ENCODE data around the gene BCAS2. TPM values are rescaled to one million over a fixed set of nuclear protein-coding genes. Genes with fewer than 3 reads are reported as not detected.

BCAS2 gene
- total and polyA plus RNA-seq, 2 donors (not counting 1 experiment from before 2014, with no cell fraction given), result 30.6 to 43.8 TPM

- TF ChIP-seq EZH2 (IDR thresholded peaks at IDR 0.05; ENCODE audit: borderline replicate concordance, insufficient read depth, low read depth, low read length, poor library complexity, severe bottlenecking), result no peak
- TF ChIP-seq, protein P1, sequence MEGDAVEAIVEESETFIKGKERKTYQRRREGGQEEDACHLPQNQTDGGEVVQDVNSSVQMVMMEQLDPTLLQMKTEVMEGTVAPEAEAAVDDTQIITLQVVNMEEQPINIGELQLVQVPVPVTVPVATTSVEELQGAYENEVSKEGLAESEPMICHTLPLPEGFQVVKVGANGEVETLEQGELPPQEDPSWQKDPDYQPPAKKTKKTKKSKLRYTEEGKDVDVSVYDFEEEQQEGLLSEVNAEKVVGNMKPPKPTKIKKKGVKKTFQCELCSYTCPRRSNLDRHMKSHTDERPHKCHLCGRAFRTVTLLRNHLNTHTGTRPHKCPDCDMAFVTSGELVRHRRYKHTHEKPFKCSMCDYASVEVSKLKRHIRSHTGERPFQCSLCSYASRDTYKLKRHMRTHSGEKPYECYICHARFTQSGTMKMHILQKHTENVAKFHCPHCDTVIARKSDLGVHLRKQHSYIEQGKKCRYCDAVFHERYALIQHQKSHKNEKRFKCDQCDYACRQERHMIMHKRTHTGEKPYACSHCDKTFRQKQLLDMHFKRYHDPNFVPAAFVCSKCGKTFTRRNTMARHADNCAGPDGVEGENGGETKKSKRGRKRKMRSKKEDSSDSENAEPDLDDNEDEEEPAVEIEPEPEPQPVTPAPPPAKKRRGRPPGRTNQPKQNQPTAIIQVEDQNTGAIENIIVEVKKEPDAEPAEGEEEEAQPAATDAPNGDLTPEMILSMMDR (IDR thresholded peaks at IDR 0.05), result no peak
- H3K27me3 ChIP-seq (replicated peaks in 1 of 4; ENCODE audit: control extremely low read depth in 1 of 4, control insufficient read depth in 3 of 4, insufficient read depth in 4 of 4, low read length in 3 of 4), result peaks cover 0 to 3% (median 0%) of the 10 kb centered on the region in 4 experiments
- 67% methylated on average over 1 of the region's 1 CpG for WGBS (ENCODE audit: insufficient coverage)
- H3K4me3 ChIP-seq (ENCODE audit: control extremely low read depth in 1 of 5, extremely low read depth in 1 of 5, insufficient read depth in 1 of 5, low read depth in 2 of 5, low read length in 4 of 5), result no peak overlapping the region
- H3K9me3 ChIP-seq (ENCODE audit: control extremely low read depth in 1 of 3, control insufficient read depth in 2 of 3, insufficient read depth in 1 of 3, low read length in 2 of 3), result no peaks in the 10 kb centered on the region
- no peak overlapping the region for H3K4me3 Mint-ChIP-seq
- no peak for DNase-seq
- ChIA-PET CTCF (no interaction called here), POLR2A (no interaction called here)
- no peak overlapping the region for H3K27ac Mint-ChIP-seq
- H3K79me2 ChIP-seq (ENCODE audit: control insufficient read depth, insufficient read depth, low read length), result no peaks in the 10 kb centered on the region
- H3K9ac ChIP-seq (ENCODE audit: low read length), result no peak overlapping the region
- H3K36me3 ChIP-seq (replicated peaks in 1 of 2; ENCODE audit: control extremely low read depth in 1 of 2, control insufficient read depth in 1 of 2, extremely low read depth in 1 of 2, insufficient read depth in 2 of 2, low read length in 1 of 2), result no peaks in the 10 kb centered on the region
- intact Hi-C loops (cut with micrococcal nuclease), result no loop called here
- H3K27me3 Mint-ChIP-seq, result no peaks in the 10 kb centered on the region
- no peak overlapping the region for H3K27ac ChIP-seq (ENCODE audit: low read length in 2 of 2)
- H3K4me1 Mint-ChIP-seq, result no peaks in the 10 kb centered on the region
- no peak for ATAC-seq (ENCODE audit: low read depth)
- no peaks in the 10 kb centered on the region for H3K4me1 ChIP-seq (ENCODE audit: control insufficient read depth in 2 of 2, insufficient read depth in 2 of 2, low read length in 2 of 2)
- H3K9me3 Mint-ChIP-seq (ENCODE audit: insufficient read depth), result no peaks in the 10 kb centered on the region
- no peak overlapping the region for H3K4me2 ChIP-seq (replicated peaks; ENCODE audit: low read depth, low read length, poor library complexity, severe bottlenecking)
- H2AFZ ChIP-seq (ENCODE audit: insufficient read depth, low read depth, low read length, poor library complexity, severe bottlenecking), result no peak overlapping the region
- H4K20me1 ChIP-seq (ENCODE audit: control insufficient read depth, insufficient read depth, low read length, poor library complexity, severe bottlenecking), result no peaks in the 10 kb centered on the region
These were observed 46.0 kb downstream of the BCAS2 start for GRCh38 chr1:114535401-114535800.

DNA sequence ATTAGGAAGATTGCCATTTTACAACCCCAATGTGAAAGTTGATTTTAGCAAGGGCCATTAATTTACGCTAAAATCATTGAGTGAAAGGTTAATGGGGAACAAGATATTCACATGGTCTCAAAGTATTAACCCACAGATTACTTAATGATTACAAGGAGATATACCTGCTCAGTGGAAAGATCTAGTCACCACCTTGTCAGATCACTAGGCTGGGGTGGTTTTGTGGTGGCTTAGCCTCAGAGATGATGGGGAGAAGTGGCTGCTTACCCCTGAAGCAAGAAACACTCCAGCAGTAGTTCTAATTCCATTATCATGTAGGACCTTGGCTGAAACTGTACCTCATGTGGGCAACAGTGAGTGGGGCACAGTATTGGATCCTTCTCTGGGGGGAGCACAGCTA, 50.3 kb downstream of the BCAS2 start:
- POLR2A ChIA-PET, result no interaction called here
- no peak overlapping the region for H3K27ac ChIP-seq (ENCODE audit: low read length in 2 of 2)
- H3K79me2 ChIP-seq (ENCODE audit: control insufficient read depth, insufficient read depth, low read length), result no peaks in the 10 kb centered on the region
- Mint-ChIP-seq H3K27ac (no peak overlapping the region), H3K4me1 (no peaks in the 10 kb centered on the region), H3K27me3 (no peaks in the 10 kb centered on the region), H3K9me3 (ENCODE audit: insufficient read depth) (no peaks in the 10 kb centered on the region), H3K4me3 (no peak overlapping the region)
- no peaks in the 10 kb centered on the region for H3K9me3 ChIP-seq (ENCODE audit: control extremely low read depth in 1 of 3, control insufficient read depth in 2 of 3, insufficient read depth in 1 of 3, low read length in 2 of 3)
- no peaks in the 10 kb centered on the region for H4K20me1 ChIP-seq (ENCODE audit: control insufficient read depth, insufficient read depth, low read length, poor library complexity, severe bottlenecking)
- no peak for DNase-seq
- H3K36me3 ChIP-seq (replicated peaks in 1 of 2; ENCODE audit: control extremely low read depth in 1 of 2, control insufficient read depth in 1 of 2, extremely low read depth in 1 of 2, insufficient read depth in 2 of 2, low read length in 1 of 2), result no peaks in the 10 kb centered on the region
- WGBS (ENCODE audit: insufficient coverage), result no CpG with 5 or more reads among the region's 1 CpG
- CTCF ChIA-PET, result no interaction called here
- H3K9ac ChIP-seq (ENCODE audit: low read length), result no peak overlapping the region
- TF ChIP-seq EZH2 (IDR thresholded peaks at IDR 0.05; ENCODE audit: borderline replicate concordance, insufficient read depth, low read depth, low read length, poor library complexity, severe bottlenecking), result no peak
- TF ChIP-seq, protein P1 (IDR thresholded peaks at IDR 0.05), result no peak
- H2AFZ ChIP-seq (ENCODE audit: insufficient read depth, low read depth, low read length, poor library complexity, severe bottlenecking), result no peak overlapping the region
- H3K4me3 ChIP-seq (ENCODE audit: control extremely low read depth in 1 of 5, extremely low read depth in 1 of 5, insufficient read depth in 1 of 5, low read depth in 2 of 5, low read length in 4 of 5), result no peak overlapping the region
- intact Hi-C loops (cut with micrococcal nuclease), result no loop called here
- no peak for ATAC-seq (ENCODE audit: low read depth)
- H3K27me3 ChIP-seq (replicated peaks in 1 of 4; ENCODE audit: control extremely low read depth in 1 of 4, control insufficient read depth in 3 of 4, insufficient read depth in 4 of 4, low read length in 3 of 4), result no peaks in the 10 kb centered on the region
- H3K4me1 ChIP-seq (ENCODE audit: control insufficient read depth in 2 of 2, insufficient read depth in 2 of 2, low read length in 2 of 2), result no peaks in the 10 kb centered on the region
- no peak overlapping the region for H3K4me2 ChIP-seq (replicated peaks; ENCODE audit: low read depth, low read length, poor library complexity, severe bottlenecking)

Data from B cell (primary cell).